Peyer's patch (tissue), 4 donors: ENCODE data around the gene SYT8.

Experiments used
- CTCF ChIP-seq, 6 experiments: fragments of 450-650 bp in 4 of 6; fragments of 200-600 bp in 2 of 6; sonication (generic) in 1 of 6; IDR thresholded peaks; one replicate each; pipeline ENCODE4 v1.5.1; 2017 to 2019; ENCODE audit warnings: antibody characterized with exemption in 6 of 6, mild to moderate bottlenecking in 3 of 6, moderate library complexity in 1 of 6
- POLR2A ChIP-seq, 2 donors: fragments of 450-650 bp; IDR thresholded peaks; one replicate each; pipeline ENCODE4 v1.5.1; 2017; ENCODE audit warnings: antibody characterized with exemption in 2 of 2, mild to moderate bottlenecking in 2 of 2, moderate library complexity in 2 of 2

DNA sequence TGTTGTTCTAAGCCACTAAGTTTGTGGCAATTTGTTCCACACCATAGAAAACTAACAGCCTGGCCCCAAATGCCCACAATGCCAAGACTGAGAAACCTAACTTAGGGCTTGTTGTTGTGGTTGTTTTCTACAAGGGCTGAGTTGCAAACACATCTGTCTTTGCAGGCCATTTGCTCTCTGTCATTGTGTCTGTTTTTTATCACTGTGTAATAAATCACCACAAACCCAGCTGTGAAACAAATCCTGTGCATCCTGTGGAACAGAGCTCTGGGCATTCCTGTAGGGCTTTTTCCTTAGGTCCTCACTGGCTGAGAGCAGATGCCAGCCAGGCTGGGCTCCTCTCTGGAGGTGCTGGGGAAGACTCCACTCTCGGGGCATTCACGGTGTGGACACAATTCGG lies 15.7 kb upstream of the SYT8 start:
- TF ChIP-seq CTCF (IDR thresholded peaks at IDR 0.05): no peak
- TF ChIP-seq POLR2A (IDR thresholded peaks at IDR 0.05): no peak
